ENCODE results near the gene MYOG.

DNA sequence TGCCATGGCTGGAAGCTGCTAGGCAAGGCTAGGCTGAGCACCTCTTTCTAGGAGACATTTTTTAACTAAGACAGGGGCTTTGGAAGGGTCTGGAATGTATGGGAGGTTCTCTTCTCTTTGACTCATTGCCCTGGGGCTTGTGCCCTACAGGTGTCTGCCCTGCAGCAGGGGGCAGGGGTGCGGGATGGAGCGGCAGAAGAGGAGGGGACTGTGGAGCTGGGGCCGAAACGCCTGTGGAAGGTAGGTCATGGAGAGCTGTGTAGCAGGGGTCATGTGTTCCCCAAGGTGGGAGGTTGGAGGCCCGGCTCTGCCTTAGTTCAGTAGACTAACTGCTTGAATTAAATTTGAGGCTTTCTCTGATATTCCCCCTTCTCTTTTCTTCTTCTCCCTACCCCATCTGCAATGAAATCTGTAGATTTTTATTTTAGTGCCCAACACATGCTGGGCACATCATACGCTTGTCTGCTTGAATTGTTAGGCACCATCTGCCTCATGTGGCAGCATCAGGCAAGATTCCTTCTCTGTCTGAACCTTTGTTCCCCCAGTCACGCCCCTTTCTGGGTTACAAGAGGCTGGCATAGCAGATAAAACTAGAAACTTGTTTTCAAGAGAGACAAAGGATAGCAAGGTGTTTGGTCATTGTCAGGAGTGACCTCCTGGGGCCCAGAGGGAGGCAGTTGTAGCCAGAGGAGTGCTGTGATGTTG, 41.1 kb downstream of the MYOG start:
- TF ChIP-seq ZFP41 (CRISPR knock-in tag; IDR thresholded peaks at IDR 0.05; ENCODE audit: borderline replicate concordance): no peak
- TF ChIP-seq, protein P1, sequence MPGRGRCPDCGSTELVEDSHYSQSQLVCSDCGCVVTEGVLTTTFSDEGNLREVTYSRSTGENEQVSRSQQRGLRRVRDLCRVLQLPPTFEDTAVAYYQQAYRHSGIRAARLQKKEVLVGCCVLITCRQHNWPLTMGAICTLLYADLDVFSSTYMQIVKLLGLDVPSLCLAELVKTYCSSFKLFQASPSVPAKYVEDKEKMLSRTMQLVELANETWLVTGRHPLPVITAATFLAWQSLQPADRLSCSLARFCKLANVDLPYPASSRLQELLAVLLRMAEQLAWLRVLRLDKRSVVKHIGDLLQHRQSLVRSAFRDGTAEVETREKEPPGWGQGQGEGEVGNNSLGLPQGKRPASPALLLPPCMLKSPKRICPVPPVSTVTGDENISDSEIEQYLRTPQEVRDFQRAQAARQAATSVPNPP (CRISPR knock-in tag; IDR thresholded peaks at IDR 0.05): no peak
- TF ChIP-seq NFRKB (IDR thresholded peaks at IDR 0.05): no peak
- TF ChIP-seq FOXM1 (CRISPR knock-in tag; IDR thresholded peaks at IDR 0.05): no peak
- no peak for TF ChIP-seq ZNF777 (CRISPR knock-in tag; IDR thresholded peaks at IDR 0.05)
